LoVo (cell line): Measurements from ENCODE around the gene RAB3GAP2.
"Not testable (repeated sequence)": the region's sequence is repeated elsewhere in the genome, so short reads cannot be mapped to it uniquely, and the experiment has no call there.

Experiments used
- DNase-seq: peaks from one replicate; pipeline ENCODE4 v3.0.0-alpha.2; 2016; ENCODE audit warnings: low spot score

The RAB3GAP2 gene

GRCh38 chr1:220272047-220272840 lies at the start of gene RAB3GAP2:
Gene RAB3GAP2, minus strand, starts transcription at chr1:220272453. Its CDS starts 116 bp downstream, at chr1:220272337.
- peak; percentile 97 for DNase-seq

- DNase-seq, result no peak
These were observed 49.5 kb upstream of the RAB3GAP2 start for GRCh38 chr1:220321758-220322157.

GRCh38 chr1:220320709-220321108 lies 48.5 kb upstream of the RAB3GAP2 start:
- DNase-seq, result no peak

GRCh38 chr1:220318673-220319072 lies 46.4 kb upstream of the RAB3GAP2 start:
- DNase-seq, result no peak

- no peak for DNase-seq
These were observed 44.9 kb upstream of the RAB3GAP2 start for GRCh38 chr1:220317161-220317560.

- DNase-seq, result no peak
These were observed 44.1 kb upstream of the RAB3GAP2 start for GRCh38 chr1:220316305-220316704.

- DNase-seq, result no peak
These were observed 43.0 kb upstream of the RAB3GAP2 start for GRCh38 chr1:220315070-220315839.

GRCh38 chr1:220313576-220313975 lies 41.3 kb upstream of the RAB3GAP2 start:
- no peak for DNase-seq

- DNase-seq, result not testable (repeated sequence)
These were observed 37.9 kb upstream of the RAB3GAP2 start for GRCh38 chr1:220310147-220310546.

- DNase-seq, result no peak
These were observed 35.4 kb upstream of the RAB3GAP2 start for GRCh38 chr1:220307607-220308006.

- no peak for DNase-seq
These were observed 34.1 kb upstream of the RAB3GAP2 start for GRCh38 chr1:220306339-220306738.

GRCh38 chr1:220303871-220304270 lies 31.6 kb upstream of the RAB3GAP2 start:
- DNase-seq, result no peak

- DNase-seq, result no peak
These were observed 29.4 kb upstream of the RAB3GAP2 start for GRCh38 chr1:220301630-220302029.

- no peak for DNase-seq
These were observed 28.3 kb upstream of the RAB3GAP2 start for GRCh38 chr1:220300442-220301121.

- no peak for DNase-seq
These were observed 27.1 kb upstream of the RAB3GAP2 start for GRCh38 chr1:220299337-220299736.

- no peak for DNase-seq
These were observed 26.4 kb upstream of the RAB3GAP2 start for GRCh38 chr1:220298470-220299205.

GRCh38 chr1:220296981-220297380 lies 24.7 kb upstream of the RAB3GAP2 start:
- DNase-seq, result no peak

- no peak for DNase-seq
These were observed 22.6 kb upstream of the RAB3GAP2 start for GRCh38 chr1:220294846-220295301.

GRCh38 chr1:220291580-220291979 lies 19.3 kb upstream of the RAB3GAP2 start:
- no peak for DNase-seq

GRCh38 chr1:220290140-220290761 lies 18.0 kb upstream of the RAB3GAP2 start:
- no peak for DNase-seq

GRCh38 chr1:220287129-220287528 lies 14.9 kb upstream of the RAB3GAP2 start:
- no peak for DNase-seq
